NCI-H1105 (cell line): ENCODE measurements around the gene POU5F2.

Experiments used
- DNase-seq: peaks from one replicate; lab custom pipeline; 2025; lab: John Stamatoyannopoulos, UW

The POU5F2 gene

DNA sequence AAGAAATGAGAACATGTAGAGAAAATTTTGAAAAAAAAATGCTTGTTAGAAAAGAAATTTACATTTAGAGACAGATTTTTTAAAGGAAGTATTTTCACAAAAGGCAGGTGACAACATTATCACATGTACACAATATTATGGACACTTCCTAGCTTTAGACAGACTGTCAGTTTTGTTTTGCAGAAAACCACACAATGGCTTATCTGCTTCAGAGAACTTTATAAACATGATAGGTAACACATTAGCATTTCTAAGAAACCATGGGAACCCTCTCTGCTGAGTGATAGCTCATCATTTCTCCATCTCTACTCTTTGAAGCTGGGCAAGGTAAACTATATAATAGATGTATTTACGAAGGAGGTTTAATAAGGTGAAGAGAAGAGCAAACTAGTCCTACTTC is 25.6 kb downstream of the POU5F2 start:
- no peak for DNase-seq

DNA sequence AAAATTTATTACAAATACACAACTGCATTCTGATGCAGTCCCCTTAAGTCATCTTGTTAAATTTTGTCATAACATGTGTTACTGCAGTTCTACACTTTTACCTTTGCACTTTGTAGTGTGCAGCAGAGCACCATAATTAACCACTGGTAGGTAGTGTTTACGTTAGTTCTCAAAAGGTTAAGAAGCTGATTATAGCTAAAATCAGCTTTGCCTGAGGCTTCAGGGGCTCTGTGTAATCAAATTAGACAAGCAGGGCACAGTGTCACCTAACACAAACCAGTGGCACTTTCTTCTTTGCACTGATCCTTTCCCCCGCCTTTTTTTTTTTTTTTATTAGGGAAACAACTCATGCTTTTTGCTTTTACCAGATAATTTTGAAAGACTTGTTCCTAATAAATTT is 26.1 kb downstream of the POU5F2 start:
- DNase-seq = peak; percentile 6

DNA sequence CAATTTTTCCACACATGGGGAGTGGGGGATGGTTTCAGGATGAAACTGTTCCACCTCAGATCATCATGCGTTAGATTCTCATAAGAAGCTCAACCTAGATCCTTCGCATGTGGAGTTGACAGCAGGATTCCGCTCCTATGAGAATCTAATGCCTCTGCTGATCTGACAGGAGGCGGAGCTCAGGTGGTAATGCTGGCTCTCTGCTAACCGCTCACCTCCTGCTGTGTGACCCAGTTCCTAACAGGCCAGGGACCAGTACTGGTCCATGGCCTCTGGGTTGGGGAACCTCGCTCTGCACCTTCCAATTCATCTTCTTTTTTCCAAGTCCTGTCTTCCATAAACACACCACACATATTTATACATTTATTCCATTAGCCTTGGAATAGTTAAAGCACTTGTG is 33.0 kb downstream of the POU5F2 start:
- DNase-seq = no peak

DNA sequence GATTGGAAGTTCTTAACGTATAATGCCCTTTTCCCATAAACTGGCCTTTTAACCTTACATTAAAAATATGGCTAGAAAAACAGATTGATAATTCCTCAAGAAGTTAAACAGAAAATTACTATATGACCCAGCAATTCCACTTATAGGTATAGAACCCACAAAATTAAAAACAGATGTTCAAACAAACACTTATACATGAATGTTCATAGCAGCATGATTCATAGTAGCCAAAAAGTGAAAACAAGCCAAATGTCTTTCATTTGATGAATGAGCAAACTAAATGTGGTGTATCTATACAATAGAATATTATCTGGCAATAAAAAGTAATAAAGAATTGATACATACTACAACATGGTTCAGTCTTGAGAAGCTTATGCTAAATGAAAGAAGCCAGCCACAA is 35.5 kb downstream of the POU5F2 start:
- no peak for DNase-seq

DNA sequence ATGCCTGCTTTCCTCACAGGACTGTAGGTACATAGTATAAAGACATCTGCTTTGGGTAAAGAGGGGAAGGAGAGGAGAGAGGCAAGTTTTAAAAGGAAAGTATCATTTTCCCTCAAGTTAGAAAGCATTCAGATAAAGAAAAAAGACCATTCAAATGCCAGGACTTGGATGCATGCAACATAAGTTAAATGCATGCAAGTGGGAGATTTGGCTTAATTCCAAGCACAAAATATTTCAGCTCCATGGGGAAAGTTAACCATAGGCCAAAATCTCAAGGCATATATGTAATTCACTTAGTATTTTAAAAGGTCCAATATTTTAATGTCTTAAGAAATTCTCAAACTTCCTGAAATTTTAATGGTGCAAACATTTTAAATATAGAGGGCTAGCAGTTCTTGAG is 36.4 kb downstream of the POU5F2 start:
- DNase-seq = no peak

DNA sequence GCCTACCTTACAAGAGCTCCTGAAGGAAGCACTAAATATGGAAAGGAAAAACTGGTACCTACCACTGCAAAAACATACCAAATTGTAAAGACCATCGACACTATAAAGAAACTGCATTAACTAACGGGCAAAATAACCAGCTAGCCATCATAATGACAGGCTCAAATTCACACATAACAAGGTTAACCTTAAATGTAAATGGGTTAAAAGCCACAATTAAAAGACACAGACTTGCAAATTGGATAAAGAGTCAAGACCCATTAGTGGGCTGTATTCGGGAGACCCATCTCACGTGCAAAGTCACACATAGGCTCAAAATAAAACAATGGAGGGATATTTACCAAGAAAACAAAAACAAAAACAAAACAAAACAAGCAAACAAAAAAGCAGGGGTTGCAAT is 49.4 kb downstream of the POU5F2 start:
- no peak for DNase-seq
